Activated CD4-positive, alpha-beta memory T cell treated with anti-CD3 and anti-CD28 coated beads for 36 hours (primary cell): ENCODE data around the gene AKAP1. TPM values are rescaled to one million over a fixed set of nuclear protein-coding genes. Genes with fewer than 3 reads are reported as not detected.

Experiments
- CTCF ChIA-PET: fragments of 350-600 bp; sonication (Branson Sonifier 250); formaldehyde crosslinking; loops from one replicate; lab custom pipeline; 2021; ENCODE audit warnings: antibody characterized with exemption, inconsistent platforms; lab: Charles Lee
- POLR2A ChIA-PET: fragments of 350-600 bp; sonication (Branson Sonifier 250); formaldehyde crosslinking; loops from one replicate; lab custom pipeline; 2021; ENCODE audit warnings: antibody characterized with exemption; lab: Charles Lee
- DNase-seq: peaks from one replicate; pipeline ENCODE4 v3.0.0-alpha.2; 2020
- H3K27ac Mint-ChIP-seq: one replicate; pipeline ENCODE4 v1.8.0; 2021; ENCODE audit warnings: mixed read lengths
- H3K27me3 Mint-ChIP-seq: one replicate; pipeline ENCODE4 v1.8.0; 2021; ENCODE audit warnings: mixed read lengths
- H3K36me3 Mint-ChIP-seq: one replicate; pipeline ENCODE4 v1.8.0; 2021; ENCODE audit warnings: mixed read lengths
- H3K4me1 Mint-ChIP-seq: one replicate; pipeline ENCODE4 v1.8.0; 2021; ENCODE audit warnings: low read depth, mixed read lengths
- H3K4me3 Mint-ChIP-seq: one replicate; pipeline ENCODE4 v1.8.0; 2021; ENCODE audit warnings: mild to moderate bottlenecking, mixed read lengths
- H3K9me3 Mint-ChIP-seq: one replicate; pipeline ENCODE4 v1.8.0; 2021; ENCODE audit warnings: mixed read lengths
- intact Hi-C: fragments of 100-400 bp; cut with micrococcal nuclease; formaldehyde crosslinking; loops from one replicate; pipeline ENCODE4 v1.15.1; 2023
- total RNA-seq, 2 experiments: library from RNA; stranded (reverse); gene quantifications; one replicate each; pipeline ENCODE4 v1.2.3, GENCODE V29; 2021

AKAP1 gene
- total RNA-seq, 2 experiments from 2014 or later, result 24.5 to 30.8 TPM

GRCh38 chr17:57120814-57121213 lies 35.8 kb downstream of the AKAP1 start:
- Mint-ChIP-seq H3K4me1 (no peaks in the 10 kb centered on the region), H3K27me3 (no peaks in the 10 kb centered on the region), H3K4me3 (no peak overlapping the region), H3K27ac (no peak overlapping the region), H3K9me3 (no peaks in the 10 kb centered on the region), H3K36me3 (peaks cover 31% of the 10 kb centered on the region)
- no peak for DNase-seq
- ChIA-PET POLR2A (no interaction called here), CTCF (no interaction called here)
- intact Hi-C loops, result no loop called here

GRCh38 chr17:57121308-57122042 lies 36.4 kb downstream of the AKAP1 start:
- intact Hi-C loops, result no loop called here
- H3K36me3 Mint-ChIP-seq, result peaks cover 25% of the 10 kb centered on the region
- H3K4me1 Mint-ChIP-seq, result no peaks in the 10 kb centered on the region
- ChIA-PET CTCF (interaction anchor here (0.9 to 1.3 kb wide), 2 partner anchors 122 to 712 kb away, joined by 3 to 5 read pairs; no protein-coding TSS in a partner anchor), POLR2A (no interaction called here)
- H3K27me3 Mint-ChIP-seq, result no peaks in the 10 kb centered on the region
- no peak overlapping the region for H3K27ac Mint-ChIP-seq
- no peak overlapping the region for H3K4me3 Mint-ChIP-seq
- DNase-seq, result peak; percentile 16
- H3K9me3 Mint-ChIP-seq, result no peaks in the 10 kb centered on the region

GRCh38 chr17:57124053-57124452 lies 39.0 kb downstream of the AKAP1 start:
- no peaks in the 10 kb centered on the region for H3K27me3 Mint-ChIP-seq
- H3K9me3 Mint-ChIP-seq, result no peaks in the 10 kb centered on the region
- intact Hi-C loops, result no loop called here
- DNase-seq, result no peak
- H3K4me1 Mint-ChIP-seq, result no peaks in the 10 kb centered on the region
- peaks cover 11% of the 10 kb centered on the region for H3K36me3 Mint-ChIP-seq
- H3K4me3 Mint-ChIP-seq, result no peak overlapping the region
- H3K27ac Mint-ChIP-seq, result no peak overlapping the region
- CTCF ChIA-PET, result interaction anchor here (0.6 kb wide), 1 partner anchor 710 kb away, joined by 3 read pairs; no protein-coding TSS in a partner anchor
- POLR2A ChIA-PET, result no interaction called here

GRCh38 chr17:57125406-57125805 lies 40.4 kb downstream of the AKAP1 start:
- ChIA-PET POLR2A (interaction anchor here (0.6 kb wide), 1 partner anchor 65 kb away, joined by 3 read pairs; no protein-coding TSS in a partner anchor), CTCF (interaction anchor here (0.6 to 1.1 kb wide), 3 partner anchors 11 to 708 kb away, joined by 3 to 4 read pairs (median 3); no protein-coding TSS in a partner anchor)
- no peak for DNase-seq
- no peaks in the 10 kb centered on the region for H3K9me3 Mint-ChIP-seq
- H3K4me3 Mint-ChIP-seq, result no peak overlapping the region
- H3K36me3 Mint-ChIP-seq, result peaks cover 9% of the 10 kb centered on the region
- no peaks in the 10 kb centered on the region for H3K27me3 Mint-ChIP-seq
- no peaks in the 10 kb centered on the region for H3K4me1 Mint-ChIP-seq
- intact Hi-C loops, result no loop called here
- H3K27ac Mint-ChIP-seq, result no peak overlapping the region

- Mint-ChIP-seq H3K9me3 (no peaks in the 10 kb centered on the region), H3K36me3 (peaks cover 7% of the 10 kb centered on the region), H3K4me1 (no peaks in the 10 kb centered on the region), H3K27ac (no peak overlapping the region), H3K27me3 (no peaks in the 10 kb centered on the region), H3K4me3 (no peak overlapping the region)
- ChIA-PET CTCF (interaction anchor here (0.6 to 1.1 kb wide), 3 partner anchors 11 to 622 kb away, joined by 3 read pairs; no protein-coding TSS in a partner anchor), POLR2A (no interaction called here)
- intact Hi-C loops, result no loop called here
- DNase-seq, result no peak
Observed at GRCh38 chr17:57125866-57126265, 40.8 kb downstream of the AKAP1 start.

- peak; percentile 86 for DNase-seq
- H3K36me3 Mint-ChIP-seq, result no peaks in the 10 kb centered on the region
- intact Hi-C loops, result loop anchor here (1.0 to 10.0 kb wide), 6 partner anchors 111 to 982 kb away; no protein-coding TSS in a partner anchor
- H3K4me1 Mint-ChIP-seq, result peaks cover 4% of the 10 kb centered on the region
- ChIA-PET POLR2A (no interaction called here), CTCF (interaction anchor here (0.6 to 2.9 kb wide), 4 partner anchors 15 to 703 kb away, joined by 4 to 16 read pairs (median 4); no protein-coding TSS in a partner anchor)
- no peaks in the 10 kb centered on the region for H3K9me3 Mint-ChIP-seq
- H3K4me3 Mint-ChIP-seq, result no peak overlapping the region
- H3K27me3 Mint-ChIP-seq, result no peaks in the 10 kb centered on the region
- no peak overlapping the region for H3K27ac Mint-ChIP-seq
Observed at GRCh38 chr17:57130708-57131461, 45.8 kb downstream of the AKAP1 start.

GRCh38 chr17:57132663-57133062 lies 47.6 kb downstream of the AKAP1 start:
- ChIA-PET CTCF (interaction anchor here (0.9 to 1.2 kb wide), 3 partner anchors 615 to 701 kb away, joined by 3 read pairs; no protein-coding TSS in a partner anchor), POLR2A (no interaction called here)
- Mint-ChIP-seq H3K4me3 (no peak overlapping the region), H3K27ac (no peak overlapping the region), H3K27me3 (no peaks in the 10 kb centered on the region), H3K36me3 (no peaks in the 10 kb centered on the region), H3K4me1 (peaks cover 10% of the 10 kb centered on the region), H3K9me3 (no peaks in the 10 kb centered on the region)
- no peak for DNase-seq
- intact Hi-C loops, result loop anchor here (5.0 to 10.0 kb wide), 2 partner anchors 110 to 702 kb away; no protein-coding TSS in a partner anchor

GRCh38 chr17:57133486-57133885 lies 48.4 kb downstream of the AKAP1 start:
- no peak for DNase-seq
- Mint-ChIP-seq H3K4me3 (no peak overlapping the region), H3K36me3 (no peaks in the 10 kb centered on the region), H3K27me3 (peaks cover 3% of the 10 kb centered on the region), H3K27ac (no peak overlapping the region), H3K9me3 (no peaks in the 10 kb centered on the region), H3K4me1 (peaks cover 10% of the 10 kb centered on the region)
- ChIA-PET POLR2A (no interaction called here), CTCF (interaction anchor here (0.6 to 1.2 kb wide), 4 partner anchors 110 to 700 kb away, joined by 3 read pairs; no protein-coding TSS in a partner anchor)
- intact Hi-C loops, result loop anchor here (5.0 to 10.0 kb wide), 2 partner anchors 109 to 701 kb away; no protein-coding TSS in a partner anchor

- H3K27me3 Mint-ChIP-seq, result peaks cover 3% of the 10 kb centered on the region
- ChIA-PET CTCF (interaction anchor here (1.8 kb wide), 1 partner anchor 648 kb away, joined by 7 read pairs; no protein-coding TSS in a partner anchor), POLR2A (no interaction called here)
- intact Hi-C loops, result loop anchor here (10.0 kb wide), 1 partner anchor 700 kb away; no protein-coding TSS in a partner anchor
- H3K36me3 Mint-ChIP-seq, result peaks cover 2% of the 10 kb centered on the region
- peaks cover 2% of the 10 kb centered on the region for H3K9me3 Mint-ChIP-seq
- H3K27ac Mint-ChIP-seq, result no peak overlapping the region
- H3K4me1 Mint-ChIP-seq, result peaks cover 10% of the 10 kb centered on the region
- no peak for DNase-seq
- no peak overlapping the region for H3K4me3 Mint-ChIP-seq
Observed at GRCh38 chr17:57135026-57135788, 50.2 kb downstream of the AKAP1 start.

GRCh38 chr17:57135789-57136291 lies 50.8 kb downstream of the AKAP1 start:
- Mint-ChIP-seq H3K27ac (no peak overlapping the region), H3K4me3 (no peak overlapping the region), H3K36me3 (peaks cover 2% of the 10 kb centered on the region), H3K4me1 (peaks cover 10% of the 10 kb centered on the region), H3K27me3 (peaks cover 3% of the 10 kb centered on the region), H3K9me3 (peaks cover 2% of the 10 kb centered on the region)
- CTCF ChIA-PET, result interaction anchor here (1.0 to 1.8 kb wide), 2 partner anchors 648 to 698 kb away, joined by 3 to 7 read pairs; no protein-coding TSS in a partner anchor
- no peak for DNase-seq
- intact Hi-C loops, result loop anchor here (10.0 kb wide), 1 partner anchor 699 kb away; no protein-coding TSS in a partner anchor
- POLR2A ChIA-PET, result no interaction called here

GRCh38 chr17:57136355-57136754 lies 51.3 kb downstream of the AKAP1 start:
- no peak overlapping the region for H3K27ac Mint-ChIP-seq
- H3K9me3 Mint-ChIP-seq, result peaks cover 2% of the 10 kb centered on the region
- H3K36me3 Mint-ChIP-seq, result peaks cover 2% of the 10 kb centered on the region
- CTCF ChIA-PET, result interaction anchor here (1.0 to 1.8 kb wide), 2 partner anchors 647 to 697 kb away, joined by 3 to 7 read pairs; no protein-coding TSS in a partner anchor
- intact Hi-C loops, result loop anchor here (10.0 kb wide), 1 partner anchor 698 kb away; no protein-coding TSS in a partner anchor
- peaks cover 3% of the 10 kb centered on the region for H3K27me3 Mint-ChIP-seq
- peaks cover 10% of the 10 kb centered on the region for H3K4me1 Mint-ChIP-seq
- no peak for DNase-seq
- no peak overlapping the region for H3K4me3 Mint-ChIP-seq
- POLR2A ChIA-PET, result no interaction called here
